Left renal pelvis (tissue), 4 donors: ENCODE data around the gene LMAN2L. TPM values are rescaled to one million over a fixed set of nuclear protein-coding genes. Genes with fewer than 3 reads are reported as not detected.

Experiments
- DNase-seq, 4 donors: peaks; one replicate each; pipeline ENCODE4 v3.0.0-alpha.2; 2013; ENCODE audit warnings: low read depth in 4 of 4, low spot score in 3 of 4
- polyA plus RNA-seq, 4 donors: library from polyadenylated mRNA; unstranded; fragments of 120-200 nt; gene quantifications; one replicate each; pipeline ENCODE4 v1.2.1, GENCODE V29; 2013; ENCODE audit not compliant: insufficient read length in 4 of 4

Gene LMAN2L
- polyA plus RNA-seq, 4 donors = 35.9 to 53.4 (median 49.7) TPM

GRCh38 chr2:96662360-96662759 is 77.5 kb downstream of the LMAN2L start:
- DNase-seq = no peak

GRCh38 chr2:96661324-96661723 is 78.5 kb downstream of the LMAN2L start:
- DNase-seq = no peak

DNA sequence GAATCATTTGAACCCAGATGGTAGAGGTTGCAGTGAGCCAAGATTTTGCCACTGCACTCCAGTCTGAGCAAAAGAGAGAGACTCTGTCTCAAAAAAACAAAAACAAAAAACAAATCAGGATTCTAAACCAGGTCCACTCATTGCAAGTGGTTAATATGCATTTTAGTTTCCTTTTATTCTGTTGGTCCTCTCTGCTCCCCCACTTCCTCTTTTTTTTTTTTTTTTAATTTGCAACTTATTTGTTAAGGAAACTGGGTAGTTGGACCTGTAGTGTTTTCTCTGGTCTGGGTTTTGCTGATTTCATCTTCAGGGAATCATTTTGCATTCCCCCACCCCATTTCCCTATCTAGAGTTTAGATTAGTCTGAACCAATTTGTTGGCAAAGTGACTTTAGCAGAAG is 83.3 kb downstream of the LMAN2L start:
- DNase-seq = no peak

Other genes with a start within 250 kb of the LMAN2L start
- 1 to 10 TPM in 3 of 4 donors, under 1 TPM in 1; 0.15 to 9.0 (median 4.0) TPM for gene NEURL3, start 234.7 kb downstream of the LMAN2L start, polyA plus RNA-seq
- 1 to 10 TPM; 4.3 to 7.1 (median 5.6) TPM for gene ARID5A, start 203.3 kb downstream of the LMAN2L start, polyA plus RNA-seq
- gene KANSL3, start 101.8 kb downstream of the LMAN2L start, polyA plus RNA-seq = 10 to 100 TPM; 43.1 to 60.6 (median 56.2) TPM
- 1 to 10 TPM in 2 of 4 donors, under 1 TPM in 2; 0.44 to 1.8 (median 1.0) TPM for gene FER1L5, start 97.3 kb downstream of the LMAN2L start, polyA plus RNA-seq
- gene CNNM4, start 20.8 kb upstream of the LMAN2L start, polyA plus RNA-seq = 10 to 100 TPM in 3 of 4 donors, 1 to 10 TPM in 1; 8.1 to 15.4 (median 12.5) TPM
- gene CNNM3, start 76.2 kb upstream of the LMAN2L start, polyA plus RNA-seq = 10 to 100 TPM; 27.5 to 37.3 (median 34.2) TPM
- 1 to 10 TPM; 4.1 to 6.1 (median 4.5) TPM for gene ANKRD23, start 104.0 kb upstream of the LMAN2L start, polyA plus RNA-seq
- gene ANKRD39, start 118.0 kb upstream of the LMAN2L start, polyA plus RNA-seq = 10 to 100 TPM in 1 of 4 donors, 1 to 10 TPM in 3; 6.6 to 10.9 (median 7.2) TPM
- 10 to 100 TPM; 34.4 to 47.9 (median 41.0) TPM for gene SEMA4C, start 130.0 kb upstream of the LMAN2L start, polyA plus RNA-seq
- 1 to 10 TPM in 1 of 4 donors, under 1 TPM in 3; 0.39 to 1.1 (median 0.44) TPM for gene FAM178B, start 246.5 kb upstream of the LMAN2L start, polyA plus RNA-seq